Astrocyte of the cerebellum (primary cell): Measurements from ENCODE around the gene EBF3.

Experiments used
- DNase-seq: peaks from one replicate; pipeline ENCODE4 v3.0.0-alpha.2; 2011; ENCODE audit warnings: low read depth
- H3K4me3 ChIP-seq: 2 replicates; pipeline ENCODE4 v1.5.1; 2011; ENCODE audit warnings: mild to moderate bottlenecking, low read depth, low read length, moderate library complexity
- CTCF ChIP-seq: IDR thresholded peaks from 2 replicates; pipeline ENCODE4 v1.5.1; 2012; ENCODE audit warnings: low read length, low read depth, moderate library complexity, mild to moderate bottlenecking; ENCODE audit errors: missing control alignments
- in situ Hi-C: cut with HindIII; loops from 2 replicates; pipeline ENCODE4 v1.10.0; 2017; ENCODE audit warnings: low sequenced_read_pairs

Gene EBF3

GRCh38 chr10:129875993-129876726, 87.9 kb downstream of the EBF3 start:
- DNase-seq, result no peak
- H3K4me3 ChIP-seq, result no peak overlapping the region
- in situ Hi-C loops, result no loop called here
- TF ChIP-seq CTCF, result no peak

GRCh38 chr10:129873351-129873750, 90.7 kb downstream of the EBF3 start:
- H3K4me3 ChIP-seq, result no peak overlapping the region
- no peak for DNase-seq
- in situ Hi-C loops, result no loop called here
- TF ChIP-seq CTCF, result no peak

- no peak overlapping the region for H3K4me3 ChIP-seq
- in situ Hi-C loops, result no loop called here
- TF ChIP-seq CTCF, result no peak
- DNase-seq, result no peak
Measured at GRCh38 chr10:129871966-129872365, 92.1 kb downstream of the EBF3 start.

GRCh38 chr10:129870961-129871621, 93.0 kb downstream of the EBF3 start:
- no peak for DNase-seq
- H3K4me3 ChIP-seq, result no peak overlapping the region
- no peak for TF ChIP-seq CTCF
- in situ Hi-C loops, result no loop called here

GRCh38 chr10:129870474-129870757, 93.7 kb downstream of the EBF3 start:
- in situ Hi-C loops, result no loop called here
- DNase-seq, result no peak
- no peak overlapping the region for H3K4me3 ChIP-seq
- TF ChIP-seq CTCF, result no peak

GRCh38 chr10:129869596-129870473, 94.2 kb downstream of the EBF3 start:
- H3K4me3 ChIP-seq, result no peak overlapping the region
- no peak for DNase-seq
- in situ Hi-C loops, result no loop called here
- no peak for TF ChIP-seq CTCF
